ENCODE results near the gene BBOF1.

DNA sequence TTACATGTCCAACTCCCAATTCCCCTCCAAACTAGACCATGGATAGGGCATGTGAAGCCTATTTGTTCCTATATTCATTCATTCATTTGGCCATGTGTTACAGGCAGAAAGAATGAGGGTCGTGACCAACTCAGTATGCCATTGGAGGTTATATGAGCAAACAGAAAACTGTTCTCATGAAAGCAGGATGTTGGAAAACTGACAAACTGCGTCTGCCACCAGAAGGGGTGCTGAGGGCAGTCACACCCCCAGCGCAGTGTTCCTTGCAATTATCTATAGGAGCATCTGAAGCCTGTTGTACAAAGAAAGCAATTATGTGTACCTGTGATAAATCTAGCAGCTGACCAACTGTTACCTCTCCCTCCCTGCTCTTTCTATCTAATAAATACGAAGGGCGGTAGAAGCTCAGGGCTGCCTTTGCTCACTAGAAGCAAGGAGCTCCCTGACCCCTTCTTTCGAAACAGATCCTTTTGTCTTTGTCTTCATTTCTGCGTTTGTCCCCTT lies 21.2 kb upstream of the BBOF1 start:
- TF ChIP-seq, protein P1, sequence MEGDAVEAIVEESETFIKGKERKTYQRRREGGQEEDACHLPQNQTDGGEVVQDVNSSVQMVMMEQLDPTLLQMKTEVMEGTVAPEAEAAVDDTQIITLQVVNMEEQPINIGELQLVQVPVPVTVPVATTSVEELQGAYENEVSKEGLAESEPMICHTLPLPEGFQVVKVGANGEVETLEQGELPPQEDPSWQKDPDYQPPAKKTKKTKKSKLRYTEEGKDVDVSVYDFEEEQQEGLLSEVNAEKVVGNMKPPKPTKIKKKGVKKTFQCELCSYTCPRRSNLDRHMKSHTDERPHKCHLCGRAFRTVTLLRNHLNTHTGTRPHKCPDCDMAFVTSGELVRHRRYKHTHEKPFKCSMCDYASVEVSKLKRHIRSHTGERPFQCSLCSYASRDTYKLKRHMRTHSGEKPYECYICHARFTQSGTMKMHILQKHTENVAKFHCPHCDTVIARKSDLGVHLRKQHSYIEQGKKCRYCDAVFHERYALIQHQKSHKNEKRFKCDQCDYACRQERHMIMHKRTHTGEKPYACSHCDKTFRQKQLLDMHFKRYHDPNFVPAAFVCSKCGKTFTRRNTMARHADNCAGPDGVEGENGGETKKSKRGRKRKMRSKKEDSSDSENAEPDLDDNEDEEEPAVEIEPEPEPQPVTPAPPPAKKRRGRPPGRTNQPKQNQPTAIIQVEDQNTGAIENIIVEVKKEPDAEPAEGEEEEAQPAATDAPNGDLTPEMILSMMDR (IDR thresholded peaks at IDR 0.05): no peak
- no peak for TF ChIP-seq EZH2 (IDR thresholded peaks at IDR 0.05; ENCODE audit: borderline replicate concordance, insufficient read depth, low read depth, low read length, poor library complexity, severe bottlenecking)
